Measurements from ENCODE around the gene DHRSX. TPM values are rescaled to one million over a fixed set of nuclear protein-coding genes. Genes with fewer than 3 reads are reported as not detected.

DHRSX gene
- total RNA-seq, 1 donor from 2014 or later = 25.7 TPM

DNA sequence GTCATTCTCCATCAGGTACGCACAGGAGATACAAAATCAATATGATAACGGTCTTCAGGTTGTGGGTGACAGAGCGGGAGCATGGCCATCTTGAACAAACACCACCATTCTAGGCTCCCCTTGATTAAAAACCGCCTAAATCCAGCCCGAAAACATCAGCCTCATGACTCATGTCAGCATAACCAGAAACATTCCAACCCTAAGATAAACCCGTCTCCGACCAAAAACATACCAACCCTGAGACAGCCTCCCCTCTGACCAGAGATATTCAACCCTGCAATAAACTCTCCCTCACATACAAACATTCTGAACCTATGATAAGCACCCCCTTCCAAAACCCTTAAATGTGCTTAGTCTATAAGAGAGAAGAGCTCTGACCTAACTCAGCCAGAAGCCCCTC, 157.9 kb downstream of the DHRSX start:
- DNase-seq = no peak
- Mint-ChIP-seq H3K36me3 (ENCODE audit: low read depth) (peaks cover 39% of the 10 kb centered on the region), H3K9me3 (peaks cover 36% of the 10 kb centered on the region), H3K4me3 (no peak overlapping the region), H3K4me1 (no peaks in the 10 kb centered on the region), H3K27me3 (no peaks in the 10 kb centered on the region), H3K27ac (no peak overlapping the region)
- intact Hi-C loops (cut with micrococcal nuclease) = no loop called here

DNA sequence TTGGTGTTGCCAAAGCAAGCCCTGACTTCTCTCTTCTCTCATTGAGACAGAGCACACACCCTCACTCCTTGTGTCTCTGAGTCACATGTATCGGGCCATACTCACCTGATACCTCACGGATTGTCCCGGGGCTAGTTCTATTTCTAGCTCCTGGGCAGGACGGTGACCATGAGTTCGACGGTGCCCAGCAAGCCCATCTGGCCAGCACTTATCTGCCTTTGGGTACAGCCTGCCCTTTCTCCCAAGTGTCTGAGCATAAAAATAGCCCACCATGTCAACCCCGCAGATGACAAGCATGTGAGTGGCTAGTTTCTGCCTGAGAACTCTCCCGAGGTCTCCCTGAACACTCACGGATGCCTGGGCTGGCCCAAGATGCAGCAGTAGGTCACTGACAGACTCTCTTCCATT, 158.5 kb downstream of the DHRSX start:
- Mint-ChIP-seq H3K4me3 (no peak overlapping the region), H3K36me3 (ENCODE audit: low read depth) (peaks cover 42% of the 10 kb centered on the region), H3K27ac (no peak overlapping the region), H3K27me3 (no peaks in the 10 kb centered on the region), H3K9me3 (peaks cover 41% of the 10 kb centered on the region), H3K4me1 (no peaks in the 10 kb centered on the region)
- intact Hi-C loops (cut with micrococcal nuclease) = no loop called here
- no peak for DNase-seq

GRCh38 chrX:2340991-2341390, 159.8 kb downstream of the DHRSX start:
- no peak overlapping the region for H3K27ac Mint-ChIP-seq
- peaks cover 40% of the 10 kb centered on the region for H3K36me3 Mint-ChIP-seq (ENCODE audit: low read depth)
- no peak overlapping the region for H3K4me3 Mint-ChIP-seq
- intact Hi-C loops (cut with micrococcal nuclease) = no loop called here
- DNase-seq = no peak
- H3K4me1 Mint-ChIP-seq = no peaks in the 10 kb centered on the region
- no peaks in the 10 kb centered on the region for H3K27me3 Mint-ChIP-seq
- H3K9me3 Mint-ChIP-seq = peaks cover 43% of the 10 kb centered on the region

DNA sequence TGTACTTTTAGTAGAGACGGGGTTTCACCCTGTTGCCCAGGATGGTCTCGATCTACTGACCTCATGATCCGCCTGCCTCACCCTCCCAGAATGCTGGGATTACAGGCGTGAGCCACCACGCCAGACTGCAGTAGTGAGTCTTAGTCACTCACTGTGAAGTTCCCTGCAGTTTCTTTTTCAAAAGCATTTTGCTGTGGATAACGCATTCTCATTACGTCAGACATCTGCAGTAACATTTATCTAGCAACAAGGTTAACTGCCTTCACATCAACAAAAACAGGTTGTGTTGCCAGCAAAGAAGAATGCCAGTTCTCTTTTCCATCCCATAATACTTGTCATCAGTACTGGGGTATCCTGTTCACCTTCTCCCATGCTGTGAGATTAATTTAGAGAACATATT, 164.6 kb downstream of the DHRSX start:
- H3K4me3 Mint-ChIP-seq = no peak overlapping the region
- intact Hi-C loops (cut with micrococcal nuclease) = no loop called here
- H3K27me3 Mint-ChIP-seq = no peaks in the 10 kb centered on the region
- no peak for DNase-seq
- H3K9me3 Mint-ChIP-seq = peaks cover 28% of the 10 kb centered on the region
- no peak overlapping the region for H3K27ac Mint-ChIP-seq
- H3K36me3 Mint-ChIP-seq (ENCODE audit: low read depth) = peaks cover 20% of the 10 kb centered on the region
- H3K4me1 Mint-ChIP-seq = no peaks in the 10 kb centered on the region

- Mint-ChIP-seq H3K27me3 (no peaks in the 10 kb centered on the region), H3K4me1 (no peaks in the 10 kb centered on the region), H3K4me3 (no peak overlapping the region), H3K9me3 (peaks cover 16% of the 10 kb centered on the region), H3K27ac (no peak overlapping the region), H3K36me3 (ENCODE audit: low read depth) (peaks cover 9% of the 10 kb centered on the region)
- intact Hi-C loops (cut with micrococcal nuclease) = no loop called here
- DNase-seq = no peak
These were observed 166.5 kb downstream of the DHRSX start for GRCh38 chrX:2334237-2334636.

DNA sequence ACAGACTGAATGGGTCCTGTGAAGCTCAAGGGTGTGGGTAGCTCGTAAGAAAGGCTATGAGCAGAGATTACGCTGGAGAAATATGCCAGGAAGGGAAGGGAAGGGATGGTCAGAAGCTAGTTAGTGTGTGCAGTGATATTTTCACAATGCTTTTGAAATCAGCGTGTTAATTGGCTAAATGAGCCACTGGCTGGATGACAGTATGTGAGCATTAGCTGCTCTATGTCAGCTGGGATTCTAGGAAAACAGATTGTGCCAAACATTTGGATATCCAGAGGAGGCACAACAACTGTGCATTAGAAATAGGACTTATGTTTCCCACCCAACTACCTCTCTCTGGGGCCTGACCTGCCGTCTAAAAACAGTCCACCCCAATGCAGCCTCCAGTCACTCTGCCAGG, 168.5 kb downstream of the DHRSX start:
- no peaks in the 10 kb centered on the region for H3K27me3 Mint-ChIP-seq
- DNase-seq = no peak
- H3K4me3 Mint-ChIP-seq = no peak overlapping the region
- intact Hi-C loops (cut with micrococcal nuclease) = no loop called here
- peaks cover 5% of the 10 kb centered on the region for H3K9me3 Mint-ChIP-seq
- no peaks in the 10 kb centered on the region for H3K4me1 Mint-ChIP-seq
- no peak overlapping the region for H3K27ac Mint-ChIP-seq
- H3K36me3 Mint-ChIP-seq (ENCODE audit: low read depth) = peaks cover 2% of the 10 kb centered on the region

- peaks cover 2% of the 10 kb centered on the region for H3K36me3 Mint-ChIP-seq (ENCODE audit: low read depth)
- H3K9me3 Mint-ChIP-seq = peaks cover 3% of the 10 kb centered on the region
- H3K27ac Mint-ChIP-seq = no peak overlapping the region
- no peaks in the 10 kb centered on the region for H3K4me1 Mint-ChIP-seq
- DNase-seq = no peak
- H3K4me3 Mint-ChIP-seq = no peak overlapping the region
- intact Hi-C loops (cut with micrococcal nuclease) = no loop called here
- H3K27me3 Mint-ChIP-seq = no peaks in the 10 kb centered on the region
These were observed 169.9 kb downstream of the DHRSX start for GRCh38 chrX:2330910-2331309.

DNA sequence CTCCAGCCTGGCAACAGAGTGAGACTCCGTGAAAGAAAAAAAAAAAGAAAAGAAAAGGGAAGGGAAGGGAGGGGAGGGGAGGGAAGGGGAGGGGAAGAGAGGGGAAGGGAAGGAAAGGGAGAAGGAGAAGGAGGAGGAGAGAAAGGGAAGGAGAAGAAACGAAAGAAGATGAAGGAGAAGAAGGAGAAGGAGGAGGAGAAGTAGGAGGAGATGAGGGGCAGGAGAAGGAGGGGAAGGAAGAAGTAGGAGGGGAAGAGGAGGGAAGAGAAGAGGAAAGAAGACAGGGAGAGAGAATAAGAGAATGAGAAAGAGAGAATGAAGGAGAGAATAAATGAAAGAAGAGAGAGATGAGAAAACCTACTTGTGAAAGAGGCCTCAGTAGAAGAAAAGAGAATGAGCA, 170.3 kb downstream of the DHRSX start:
- H3K9me3 Mint-ChIP-seq = peaks cover 7% of the 10 kb centered on the region
- H3K4me1 Mint-ChIP-seq = no peaks in the 10 kb centered on the region
- H3K27ac Mint-ChIP-seq = no peak overlapping the region
- no peak overlapping the region for H3K4me3 Mint-ChIP-seq
- H3K36me3 Mint-ChIP-seq (ENCODE audit: low read depth) = peaks cover 3% of the 10 kb centered on the region
- DNase-seq = no peak
- no peaks in the 10 kb centered on the region for H3K27me3 Mint-ChIP-seq
- intact Hi-C loops (cut with micrococcal nuclease) = no loop called here

DNA sequence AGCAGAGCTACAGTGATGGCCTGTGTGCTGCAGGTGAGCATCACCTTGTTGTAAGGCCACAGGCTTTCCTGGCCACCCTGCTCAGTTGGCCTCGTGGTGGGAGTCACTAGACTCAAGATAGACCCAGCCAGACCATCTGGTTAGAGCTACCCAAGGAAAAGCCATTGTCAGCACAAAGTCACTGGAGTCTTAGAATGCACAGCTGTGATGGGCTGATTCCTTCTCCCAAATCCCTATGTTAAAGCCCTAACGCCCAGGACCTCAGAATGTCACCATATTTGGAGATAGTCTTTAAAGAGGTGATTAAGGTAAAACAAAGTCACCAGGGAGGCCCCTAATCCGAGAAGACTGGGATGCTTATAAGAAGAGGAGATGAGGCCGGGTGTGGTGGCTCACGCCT, 173.4 kb downstream of the DHRSX start:
- DNase-seq = no peak
- no peak overlapping the region for H3K27ac Mint-ChIP-seq
- peaks cover 11% of the 10 kb centered on the region for H3K36me3 Mint-ChIP-seq (ENCODE audit: low read depth)
- no peaks in the 10 kb centered on the region for H3K4me1 Mint-ChIP-seq
- intact Hi-C loops (cut with micrococcal nuclease) = no loop called here
- H3K27me3 Mint-ChIP-seq = no peaks in the 10 kb centered on the region
- peaks cover 20% of the 10 kb centered on the region for H3K9me3 Mint-ChIP-seq
- no peak overlapping the region for H3K4me3 Mint-ChIP-seq

DNA sequence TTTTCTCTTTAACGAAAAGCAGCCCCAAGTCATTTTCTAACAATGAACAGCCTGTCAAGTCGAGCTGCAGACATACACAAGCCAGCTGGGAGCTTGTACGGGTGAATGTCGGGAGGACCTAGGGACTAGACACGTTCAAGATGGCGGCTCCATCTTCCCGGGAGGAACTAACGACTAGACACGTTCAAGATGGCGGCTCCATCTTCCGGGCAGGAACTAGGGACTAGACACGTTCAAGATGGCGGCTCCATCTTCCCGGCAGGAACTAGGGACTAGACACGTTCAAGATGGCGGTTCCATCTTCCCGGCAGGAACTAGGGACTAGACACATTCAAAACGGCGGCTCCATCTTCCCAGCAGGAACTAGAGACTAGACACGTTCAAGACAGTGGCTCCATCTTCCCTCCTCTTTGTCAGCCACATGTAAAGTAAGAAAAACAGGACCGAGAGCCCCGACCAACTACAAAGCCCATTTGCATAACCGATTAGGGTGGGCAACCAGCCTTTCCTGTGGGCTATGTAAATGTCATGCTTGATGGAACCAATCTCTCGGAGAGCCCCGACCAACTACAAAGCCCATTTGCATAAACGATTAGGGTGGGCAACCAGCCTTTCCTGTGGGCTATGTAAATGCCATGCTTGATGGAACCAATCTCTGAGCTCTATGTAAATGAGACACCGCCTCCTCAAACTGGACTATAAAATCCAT, 175.5 kb downstream of the DHRSX start:
- no peak for DNase-seq
- Mint-ChIP-seq H3K27me3 (no peaks in the 10 kb centered on the region), H3K27ac (no peak overlapping the region), H3K9me3 (peaks cover 20% of the 10 kb centered on the region), H3K36me3 (ENCODE audit: low read depth) (peaks cover 14% of the 10 kb centered on the region), H3K4me1 (no peaks in the 10 kb centered on the region), H3K4me3 (no peak overlapping the region)
- intact Hi-C loops (cut with micrococcal nuclease) = no loop called here

DNA sequence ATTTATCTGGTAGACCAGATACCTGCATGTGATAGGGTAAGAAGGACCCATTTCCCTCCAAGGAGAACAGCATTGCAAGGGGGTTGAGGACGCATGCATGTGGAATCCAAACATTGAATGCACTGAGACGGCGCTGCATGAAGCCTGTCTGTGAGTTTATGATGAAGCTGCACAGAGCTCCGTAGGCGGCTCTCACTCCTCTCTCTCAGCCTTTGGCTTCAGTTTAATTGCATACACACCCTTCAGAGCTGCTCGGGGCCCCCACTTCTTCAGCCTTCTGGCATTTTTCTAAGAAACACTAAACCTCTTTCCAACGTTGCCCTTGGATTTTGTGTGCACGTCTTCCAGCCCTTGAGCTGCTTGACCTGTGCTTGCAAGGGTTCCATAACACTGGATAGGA, 176.6 kb downstream of the DHRSX start:
- DNase-seq = no peak
- H3K4me3 Mint-ChIP-seq = no peak overlapping the region
- H3K9me3 Mint-ChIP-seq = peaks cover 17% of the 10 kb centered on the region
- no peaks in the 10 kb centered on the region for H3K27me3 Mint-ChIP-seq
- no peaks in the 10 kb centered on the region for H3K4me1 Mint-ChIP-seq
- H3K36me3 Mint-ChIP-seq (ENCODE audit: low read depth) = peaks cover 14% of the 10 kb centered on the region
- intact Hi-C loops (cut with micrococcal nuclease) = no loop called here
- no peak overlapping the region for H3K27ac Mint-ChIP-seq

- Mint-ChIP-seq H3K27me3 (no peaks in the 10 kb centered on the region), H3K4me1 (no peaks in the 10 kb centered on the region), H3K4me3 (no peak overlapping the region), H3K36me3 (ENCODE audit: low read depth) (peaks cover 14% of the 10 kb centered on the region), H3K9me3 (peaks cover 28% of the 10 kb centered on the region), H3K27ac (no peak overlapping the region)
- DNase-seq = no peak
- intact Hi-C loops (cut with micrococcal nuclease) = no loop called here
These were observed 179.4 kb downstream of the DHRSX start for GRCh38 chrX:2321411-2321810.

GRCh38 chrX:2320580-2321327, 180.0 kb downstream of the DHRSX start:
- H3K27ac Mint-ChIP-seq = no peak overlapping the region
- DNase-seq = no peak
- peaks cover 26% of the 10 kb centered on the region for H3K9me3 Mint-ChIP-seq
- H3K4me1 Mint-ChIP-seq = no peaks in the 10 kb centered on the region
- no peaks in the 10 kb centered on the region for H3K27me3 Mint-ChIP-seq
- intact Hi-C loops (cut with micrococcal nuclease) = no loop called here
- no peak overlapping the region for H3K4me3 Mint-ChIP-seq
- H3K36me3 Mint-ChIP-seq (ENCODE audit: low read depth) = peaks cover 11% of the 10 kb centered on the region

- no peak overlapping the region for H3K27ac Mint-ChIP-seq
- intact Hi-C loops (cut with micrococcal nuclease) = no loop called here
- H3K4me3 Mint-ChIP-seq = no peak overlapping the region
- peaks cover 24% of the 10 kb centered on the region for H3K9me3 Mint-ChIP-seq
- peaks cover 10% of the 10 kb centered on the region for H3K36me3 Mint-ChIP-seq (ENCODE audit: low read depth)
- no peak for DNase-seq
- no peaks in the 10 kb centered on the region for H3K27me3 Mint-ChIP-seq
- no peaks in the 10 kb centered on the region for H3K4me1 Mint-ChIP-seq
These were observed 180.7 kb downstream of the DHRSX start for GRCh38 chrX:2320089-2320488.

Measured in activated CD4-positive, alpha-beta T cell treated with anti-CD3 and anti-CD28 coated beads, Interleukin-2, amount 10 ng/mL, durations not matched to agents 24 days and 14 days (primary cell).